HEK293 (cell line): Measurements from ENCODE around the gene TM2D1.
A peak's percentile ranks its signal among the peaks of the same experiment; 100 is the strongest.

ENCODE experiments used
- BCL11B ChIP-seq: fragments of 450-650 bp; formaldehyde crosslinking; IDR thresholded peaks from 2 replicates; pipeline ENCODE4 v1.5.1; 2016; ENCODE audit warnings: low read depth, missing biosample characterization, missing genetic modification characterization
- ELK4 ChIP-seq: IDR thresholded peaks from 2 replicates; pipeline ENCODE4 v1.6.1; 2011; ENCODE audit warnings: mild to moderate bottlenecking, low read depth, low read length, borderline replicate concordance
- GLI4 ChIP-seq: fragments of 450-650 bp; formaldehyde crosslinking; IDR thresholded peaks from 2 replicates; pipeline ENCODE4 v1.5.1; 2016; ENCODE audit warnings: missing biosample characterization, missing genetic modification characterization
- GLIS2 ChIP-seq: fragments of 450-650 bp; formaldehyde crosslinking; IDR thresholded peaks from 2 replicates; pipeline ENCODE4 v1.5.1; 2016; ENCODE audit warnings: missing biosample characterization, missing genetic modification characterization
- KLF16 ChIP-seq: fragments of 450-650 bp; formaldehyde crosslinking; IDR thresholded peaks from 2 replicates; pipeline ENCODE4 v1.5.1; 2017; ENCODE audit warnings: missing biosample characterization, missing genetic modification characterization
- KLF7 ChIP-seq: fragments of 450-650 bp; formaldehyde crosslinking; IDR thresholded peaks from 2 replicates; pipeline ENCODE4 v1.5.1; 2016; ENCODE audit warnings: missing biosample characterization, missing genetic modification characterization, borderline replicate concordance
- MYNN ChIP-seq: fragments of 450-650 bp; formaldehyde crosslinking; IDR thresholded peaks from 2 replicates; pipeline ENCODE4 v1.5.1; 2016; ENCODE audit warnings: missing biosample characterization, missing genetic modification characterization, borderline replicate concordance
- REPIN1 ChIP-seq: fragments of 450-650 bp; formaldehyde crosslinking; IDR thresholded peaks from 2 replicates; pipeline ENCODE4 v1.5.1; 2017; ENCODE audit warnings: missing biosample characterization, missing genetic modification characterization, low read depth
- YY2 ChIP-seq: fragments of 450-650 bp; formaldehyde crosslinking; IDR thresholded peaks from 2 replicates; pipeline ENCODE4 v1.5.1; 2016; ENCODE audit warnings: missing biosample characterization, missing genetic modification characterization
- ZBTB11 ChIP-seq: fragments of 450-650 bp; formaldehyde crosslinking; conservative IDR thresholded peaks from 2 replicates; pipeline ENCODE4 v1.5.1; 2016; ENCODE audit warnings: low read depth, missing biosample characterization, missing genetic modification characterization
- ZBTB6 ChIP-seq: fragments of 450-650 bp; formaldehyde crosslinking; IDR thresholded peaks from 2 replicates; pipeline ENCODE4 v1.5.1; 2017; ENCODE audit warnings: missing biosample characterization, missing genetic modification characterization
- ZIC2 ChIP-seq: fragments of 450-650 bp; formaldehyde crosslinking; IDR thresholded peaks from 2 replicates; pipeline ENCODE4 v1.5.1; 2016; ENCODE audit warnings: missing biosample characterization, missing genetic modification characterization
- ZNF121 ChIP-seq: fragments of 450-650 bp; formaldehyde crosslinking; IDR thresholded peaks from 2 replicates; pipeline ENCODE4 v1.5.1; 2016; ENCODE audit warnings: missing biosample characterization, missing genetic modification characterization
- ZNF16 ChIP-seq: fragments of 450-650 bp; formaldehyde crosslinking; IDR thresholded peaks from 2 replicates; pipeline ENCODE4 v1.5.1; 2016; ENCODE audit warnings: low read depth, missing biosample characterization, missing genetic modification characterization
- ZNF174 ChIP-seq: fragments of 450-650 bp; formaldehyde crosslinking; IDR thresholded peaks from 2 replicates; pipeline ENCODE4 v1.5.0; 2017; ENCODE audit warnings: missing biosample characterization, mild to moderate bottlenecking, missing genetic modification characterization
- ZNF211 ChIP-seq: fragments of 450-650 bp; formaldehyde crosslinking; IDR thresholded peaks from 2 replicates; pipeline ENCODE4 v1.5.1; 2016; ENCODE audit warnings: low read depth, missing biosample characterization, missing genetic modification characterization
- ZNF280D ChIP-seq: fragments of 450-650 bp; formaldehyde crosslinking; IDR thresholded peaks from 2 replicates; pipeline ENCODE4 v1.5.1; 2016; ENCODE audit warnings: missing biosample characterization, missing genetic modification characterization
- ZNF350 ChIP-seq: fragments of 450-650 bp; formaldehyde crosslinking; IDR thresholded peaks from 2 replicates; pipeline ENCODE4 v1.5.0; 2017; ENCODE audit warnings: missing biosample characterization, mild to moderate bottlenecking, missing genetic modification characterization
- ZNF530 ChIP-seq: fragments of 450-650 bp; formaldehyde crosslinking; IDR thresholded peaks from 2 replicates; pipeline ENCODE4 v1.5.1; 2016; ENCODE audit warnings: low read depth, missing biosample characterization, missing genetic modification characterization
- ZNF580 ChIP-seq: fragments of 450-650 bp; formaldehyde crosslinking; IDR thresholded peaks from 2 replicates; pipeline ENCODE4 v1.5.1; 2016; ENCODE audit warnings: missing biosample characterization, missing genetic modification characterization
- ZNF639 ChIP-seq: fragments of 450-650 bp; formaldehyde crosslinking; IDR thresholded peaks from 2 replicates; pipeline ENCODE4 v1.5.1; 2016; ENCODE audit warnings: missing biosample characterization, missing genetic modification characterization
- ZNF704 ChIP-seq: fragments of 450-650 bp; formaldehyde crosslinking; IDR thresholded peaks from 2 replicates; pipeline ENCODE4 v1.5.1; 2016; ENCODE audit warnings: missing biosample characterization, missing genetic modification characterization
- ZNF792 ChIP-seq: fragments of 450-650 bp; formaldehyde crosslinking; IDR thresholded peaks from 2 replicates; pipeline ENCODE4 v1.5.1; 2016; ENCODE audit warnings: missing biosample characterization, missing genetic modification characterization
- ZSCAN4 ChIP-seq: fragments of 450-650 bp; formaldehyde crosslinking; IDR thresholded peaks from 2 replicates; pipeline ENCODE4 v1.5.1; 2017; ENCODE audit warnings: missing biosample characterization, missing genetic modification characterization

The TM2D1 gene

GRCh38 chr1:61692155-61692800 lies 32.7 kb downstream of the TM2D1 start (continued):
- no peak for TF ChIP-seq ZBTB11 (tag by site-specific recombination)
- TF ChIP-seq ZNF211: no peak
- TF ChIP-seq ZNF350 (tag by site-specific recombination): no peak
- no peak for TF ChIP-seq GLI4 (tag by site-specific recombination)
- no peak for TF ChIP-seq ZNF530 (tag by site-specific recombination)
- TF ChIP-seq ZBTB6 (tag by site-specific recombination): no peak
- TF ChIP-seq ZIC2 (tag by site-specific recombination): no peak
- TF ChIP-seq BCL11B (tag by site-specific recombination): no peak
- TF ChIP-seq ELK4: no peak
- TF ChIP-seq MYNN: no peak
- TF ChIP-seq ZNF792 (tag by site-specific recombination): peak; percentile 51; the same call in 1 of the 2 replicates
- no peak for TF ChIP-seq ZNF174 (tag by site-specific recombination)
- peak; percentile 87; the same call in 1 of the 2 replicates for TF ChIP-seq REPIN1 (tag by site-specific recombination)
- TF ChIP-seq KLF7 (tag by site-specific recombination): no peak
- TF ChIP-seq ZNF580 (tag by site-specific recombination): peak; percentile 75
- no peak for TF ChIP-seq GLIS2
- TF ChIP-seq ZNF16 (tag by site-specific recombination): no peak
- no peak for TF ChIP-seq YY2 (tag by site-specific recombination)
- TF ChIP-seq ZNF639: peak; percentile 98
- no peak for TF ChIP-seq ZNF280D (tag by site-specific recombination)
- TF ChIP-seq ZNF704 (tag by site-specific recombination): no peak
- TF ChIP-seq KLF16 (tag by site-specific recombination): 0 out of 2 replicates have a peak, but pooled peaks have one; percentile 17
- peak; percentile 42; the same call in 1 of the 2 replicates for TF ChIP-seq ZSCAN4 (tag by site-specific recombination)
- TF ChIP-seq ZNF121 (tag by site-specific recombination): no peak
